H7 (cell line): ENCODE data around the gene INPP4B. TPM values are rescaled to one million over a fixed set of nuclear protein-coding genes. Genes with fewer than 3 reads are reported as not detected.

ENCODE experiments used
- DNase-seq: peaks from one replicate; pipeline ENCODE4 v3.0.0; 2012
- H3K27me3 ChIP-seq: 2 replicates; pipeline ENCODE4 v1.6.0; 2011; ENCODE audit warnings: mild to moderate bottlenecking, low read length; ENCODE audit not compliant: control insufficient read depth, insufficient read depth
- H3K36me3 ChIP-seq: replicated peaks from 2 replicates; pipeline ENCODE4 v1.5.1; 2011; ENCODE audit warnings: low read length; ENCODE audit not compliant: control insufficient read depth, insufficient read depth
- H3K4me3 ChIP-seq: 2 replicates; pipeline ENCODE4 v1.5.1; 2011; ENCODE audit warnings: low read depth, mild to moderate bottlenecking, control low read depth, low read length, moderate library complexity; ENCODE audit not compliant: insufficient read depth
- total RNA-seq: library from RNA; depleted of rRNA; stranded (reverse); fragments of >200 nt; shearing (Covaris generic); gene quantifications from 2 replicates; pipeline ENCODE4 v1.2.3, GENCODE V29; 2014

The INPP4B gene
- total RNA-seq, 1 experiment from 2014 or later, result 2.2 TPM

DNA sequence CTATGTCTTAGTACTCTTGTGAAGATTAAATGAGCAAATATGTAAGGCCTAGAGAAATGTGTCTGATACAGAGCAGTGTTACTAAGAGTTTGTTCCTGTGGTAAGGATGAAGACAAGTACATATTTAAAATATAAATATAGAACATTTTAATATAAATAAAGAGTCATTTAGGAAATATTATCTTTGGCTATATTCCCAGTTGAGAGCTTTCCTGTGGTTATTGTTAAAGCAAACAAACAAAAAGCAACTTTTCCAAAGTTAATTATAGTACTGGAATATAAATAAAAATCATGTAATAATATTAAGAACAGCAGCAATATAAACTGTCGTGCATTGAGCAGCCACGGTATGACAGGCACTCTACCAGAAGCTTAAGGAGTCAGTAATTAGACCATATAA lies 472.5 kb downstream of the INPP4B start:
- H3K27me3 ChIP-seq, result no peaks in the 10 kb centered on the region
- H3K4me3 ChIP-seq, result no peak overlapping the region
- H3K36me3 ChIP-seq, result no peaks in the 10 kb centered on the region
- no peak for DNase-seq

DNA sequence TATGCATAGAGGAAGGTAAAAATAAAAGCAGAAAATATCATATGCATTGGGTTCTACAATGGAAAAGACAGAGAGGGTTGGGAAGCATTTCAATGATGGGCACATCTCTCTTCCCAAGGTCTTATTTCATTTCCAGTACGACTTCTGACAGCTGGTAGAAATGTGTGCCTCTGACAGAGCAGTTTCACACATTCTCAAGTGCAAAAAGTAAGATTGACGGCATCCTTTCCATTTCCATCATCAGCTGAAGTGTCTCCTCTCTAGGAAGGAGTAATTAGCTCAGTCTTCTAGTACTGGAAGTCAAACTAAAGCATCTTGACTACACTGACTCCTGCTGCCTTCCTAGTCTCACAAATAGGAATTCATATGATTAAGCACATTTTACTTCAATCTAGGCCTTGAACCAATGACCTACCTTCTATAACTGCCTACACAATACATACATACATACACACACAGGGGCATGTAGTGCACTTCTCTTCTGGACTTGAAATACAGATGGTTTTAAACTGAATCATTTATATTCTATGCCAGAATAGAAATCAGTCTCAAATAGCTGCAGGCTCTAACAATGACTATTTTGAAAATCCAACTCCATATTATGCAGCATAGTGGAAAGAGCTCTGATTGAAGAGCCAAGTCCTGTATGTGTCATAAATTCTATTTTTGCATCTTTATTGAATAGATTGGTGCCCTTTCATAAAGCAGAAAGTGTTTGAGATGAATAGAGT lies 473.4 kb downstream of the INPP4B start:
- Histone ChIP-seq H3K27me3 (no peaks in the 10 kb centered on the region), H3K36me3 (no peaks in the 10 kb centered on the region), H3K4me3 (no peak overlapping the region)
- no peak for DNase-seq

DNA sequence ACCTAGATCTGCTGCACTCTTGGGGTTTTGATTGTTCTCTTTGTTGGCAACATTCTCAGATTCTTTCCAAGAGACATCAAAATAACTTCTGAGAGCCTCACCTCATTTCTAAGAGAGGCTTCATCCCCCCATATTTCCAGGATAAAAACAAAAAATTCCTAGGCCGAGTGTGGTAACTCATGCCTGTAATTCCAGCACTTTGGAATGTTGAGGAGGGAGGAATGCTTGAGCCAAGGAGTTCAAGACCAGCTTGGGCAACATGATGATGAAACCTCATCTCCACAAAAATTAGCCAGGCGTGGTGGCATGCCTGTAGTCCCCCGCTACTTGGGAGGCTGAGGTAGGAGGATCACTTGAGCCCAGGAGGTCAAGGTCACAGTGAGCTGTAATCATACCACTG lies 477.0 kb downstream of the INPP4B start:
- no peaks in the 10 kb centered on the region for H3K36me3 ChIP-seq
- no peak overlapping the region for H3K4me3 ChIP-seq
- no peaks in the 10 kb centered on the region for H3K27me3 ChIP-seq
- no peak for DNase-seq

DNA sequence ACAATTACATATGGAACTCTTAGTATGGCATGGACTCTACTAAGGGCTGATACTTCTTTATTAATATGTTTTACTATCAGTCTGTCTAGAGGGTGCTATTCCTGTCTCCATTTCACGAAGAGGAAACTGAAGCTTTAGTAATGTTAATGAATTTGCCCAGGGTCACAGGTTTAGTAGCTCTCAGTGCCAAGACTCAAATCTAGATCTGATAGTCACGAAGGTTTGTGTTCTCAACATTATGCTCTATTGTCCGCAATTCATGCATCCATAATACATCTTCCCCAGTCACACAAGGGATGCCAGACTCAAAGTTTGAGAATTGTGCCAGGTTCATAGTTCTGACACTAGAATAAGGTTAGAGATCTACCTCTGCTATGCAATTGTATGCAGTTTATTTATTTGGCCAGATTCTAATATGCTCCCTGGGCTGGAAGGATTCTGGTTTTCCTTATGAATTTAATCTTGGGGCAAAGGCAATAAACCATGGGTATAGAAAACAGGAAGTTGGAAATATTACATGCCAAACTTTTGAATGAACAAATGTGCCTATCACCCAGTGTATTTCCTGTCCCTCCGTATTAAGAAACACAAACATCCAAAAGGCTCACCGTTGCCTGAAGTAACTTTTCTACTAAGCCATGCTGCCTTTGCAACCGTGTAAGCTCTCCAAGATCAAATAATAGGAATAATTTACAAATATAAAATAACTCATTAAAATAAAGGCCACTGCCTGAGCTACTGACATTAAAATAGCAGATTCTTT lies 478.5 kb downstream of the INPP4B start:
- Histone ChIP-seq H3K36me3 (no peaks in the 10 kb centered on the region), H3K4me3 (no peak overlapping the region), H3K27me3 (no peaks in the 10 kb centered on the region)
- no peak for DNase-seq

DNA sequence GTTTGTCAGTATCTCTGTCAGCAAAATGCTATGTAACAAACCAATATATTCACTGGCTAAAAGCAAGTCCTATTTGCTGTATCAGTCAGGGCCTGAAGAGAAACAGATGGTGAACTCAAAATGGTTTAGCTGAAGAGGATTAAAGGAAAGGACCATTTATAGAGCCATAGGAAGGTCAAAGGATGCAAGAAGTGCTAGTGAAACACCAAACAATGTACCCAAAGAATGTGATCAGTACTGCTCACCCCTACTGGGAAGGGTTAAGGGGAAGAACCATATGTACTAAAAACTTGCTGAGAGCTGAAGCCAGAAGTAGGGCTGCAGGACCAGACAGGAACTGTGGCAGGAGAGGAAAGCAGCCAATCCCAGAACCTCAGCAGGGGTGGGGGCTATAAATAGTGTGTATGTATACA lies 479.3 kb downstream of the INPP4B start:
- Histone ChIP-seq H3K27me3 (no peaks in the 10 kb centered on the region), H3K36me3 (no peaks in the 10 kb centered on the region), H3K4me3 (no peak overlapping the region)
- DNase-seq, result no peak

DNA sequence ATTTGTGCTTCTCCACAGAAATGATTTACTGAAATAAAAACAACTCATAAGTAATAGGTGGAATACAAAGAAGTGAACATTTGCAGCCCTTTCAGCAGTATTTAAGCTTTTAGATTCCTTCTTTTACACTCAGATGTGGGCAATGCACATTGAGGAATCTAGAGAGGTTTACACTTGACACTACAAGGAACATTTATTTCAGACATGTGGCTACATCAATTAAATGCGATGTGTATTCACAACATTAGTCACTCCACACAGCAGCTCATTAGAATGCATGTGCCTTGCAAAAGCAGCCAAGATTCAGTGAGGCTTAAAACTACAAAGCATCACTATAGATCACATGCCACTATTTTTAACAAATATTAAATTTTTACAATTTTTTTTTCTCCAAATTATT lies 480.7 kb downstream of the INPP4B start:
- DNase-seq, result no peak
- no peaks in the 10 kb centered on the region for H3K36me3 ChIP-seq
- no peak overlapping the region for H3K4me3 ChIP-seq
- H3K27me3 ChIP-seq, result no peaks in the 10 kb centered on the region

DNA sequence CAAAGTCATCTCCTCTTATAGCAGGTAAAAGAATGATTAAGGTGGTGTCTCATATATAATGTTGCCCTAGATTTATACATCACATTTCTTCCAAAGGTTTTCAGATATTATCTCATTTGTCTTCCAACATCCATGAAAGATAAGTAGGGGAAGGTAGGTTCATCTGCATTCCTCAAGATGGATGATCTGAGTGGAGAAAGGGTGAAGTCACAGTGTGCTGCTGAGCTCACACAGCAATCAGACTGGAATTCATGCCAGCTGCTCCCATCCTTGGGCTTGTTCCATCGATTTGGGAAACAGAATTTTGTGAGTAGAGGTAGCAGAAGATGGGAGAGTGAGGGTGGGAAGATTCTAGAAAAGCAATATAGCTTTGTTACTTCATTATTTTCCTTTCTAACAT lies 482.4 kb downstream of the INPP4B start:
- Histone ChIP-seq H3K36me3 (no peaks in the 10 kb centered on the region), H3K27me3 (no peaks in the 10 kb centered on the region), H3K4me3 (no peak overlapping the region)
- DNase-seq, result no peak

DNA sequence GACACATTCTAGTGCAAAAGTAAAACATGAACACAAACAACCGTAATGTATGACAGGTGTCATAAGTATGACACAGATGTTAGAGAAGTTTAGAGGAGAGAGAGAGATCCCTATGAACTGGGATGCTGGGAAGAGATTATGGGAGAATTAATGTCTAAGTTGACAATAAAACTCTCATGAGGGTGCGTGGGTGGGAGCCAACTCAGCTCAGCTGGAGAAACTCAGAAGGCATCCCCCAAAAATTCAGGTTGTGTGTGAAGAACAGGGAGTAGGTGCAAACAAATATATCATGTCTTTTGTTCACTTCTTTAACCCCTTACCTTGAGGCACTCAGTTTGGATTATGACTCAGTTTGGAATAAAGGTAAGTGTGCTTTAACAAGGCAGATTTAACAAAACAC lies 484.1 kb downstream of the INPP4B start:
- no peak for DNase-seq
- no peaks in the 10 kb centered on the region for H3K36me3 ChIP-seq
- no peak overlapping the region for H3K4me3 ChIP-seq
- no peaks in the 10 kb centered on the region for H3K27me3 ChIP-seq

DNA sequence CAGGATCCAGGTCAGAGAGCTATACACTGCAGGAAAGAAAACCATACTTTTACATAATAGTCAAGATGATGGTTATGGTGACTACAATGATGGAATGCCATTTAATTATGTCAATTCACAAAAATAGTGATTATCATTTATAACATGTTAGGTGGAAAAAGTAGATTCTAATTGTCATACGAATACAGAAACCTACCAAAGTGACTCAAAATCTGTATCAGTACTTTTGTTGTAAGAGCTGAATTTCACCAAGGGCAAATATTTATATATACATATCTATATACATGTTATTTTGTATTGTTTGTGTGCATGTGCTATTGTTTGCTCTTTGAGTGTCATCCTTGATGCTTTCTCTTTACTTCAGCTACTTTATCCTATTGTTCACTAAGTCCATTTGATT lies 485.4 kb downstream of the INPP4B start:
- Histone ChIP-seq H3K36me3 (no peaks in the 10 kb centered on the region), H3K27me3 (no peaks in the 10 kb centered on the region)
- no peak for DNase-seq

DNA sequence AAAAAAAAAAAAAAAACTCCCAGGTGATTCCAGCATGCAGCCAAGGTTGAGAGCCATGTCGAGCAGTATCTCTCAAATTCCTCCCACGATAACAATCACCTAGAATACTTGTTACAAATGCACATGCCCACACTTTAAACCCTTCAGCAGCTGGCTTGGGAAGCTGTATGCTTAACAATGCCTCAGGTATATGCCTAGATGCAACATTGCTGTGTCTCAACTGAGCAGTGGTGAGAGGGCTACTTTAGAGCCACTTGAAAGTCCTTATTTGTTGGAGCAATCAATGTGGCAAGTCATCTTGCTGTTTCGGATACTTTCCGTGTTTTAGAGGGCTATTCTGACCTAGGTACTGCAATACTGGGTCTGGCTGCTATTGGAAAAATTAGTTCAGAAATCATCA lies 487.4 kb downstream of the INPP4B start:
- no peak for DNase-seq
- H3K27me3 ChIP-seq, result no peaks in the 10 kb centered on the region

More for the DNA sequence above, 485.4 kb downstream of the INPP4B start:
- H3K4me3 ChIP-seq, result no peak overlapping the region

DNA sequence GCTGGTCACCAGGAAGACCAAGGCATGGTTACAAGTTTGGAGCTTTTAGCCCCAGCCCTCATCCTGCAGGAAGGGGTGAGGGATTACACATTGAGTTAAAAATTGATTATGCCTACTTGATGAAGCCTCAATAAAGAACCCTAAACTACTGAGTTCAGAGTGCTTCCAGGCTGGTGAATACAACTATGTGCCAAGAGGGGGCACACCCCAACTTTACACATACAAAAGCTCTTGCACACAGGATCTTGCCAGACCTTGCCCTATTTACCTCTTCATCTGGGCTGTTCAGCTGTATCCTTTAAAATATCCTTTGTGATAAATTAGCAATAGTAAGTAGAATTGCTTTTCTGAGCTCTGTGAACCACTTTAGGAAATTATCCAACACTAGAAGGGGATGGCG lies 489.3 kb downstream of the INPP4B start:
- Histone ChIP-seq H3K27me3 (no peaks in the 10 kb centered on the region), H3K4me3 (no peak overlapping the region), H3K36me3 (no peaks in the 10 kb centered on the region)
- no peak for DNase-seq

More for the DNA sequence above, 487.4 kb downstream of the INPP4B start:
- Histone ChIP-seq H3K4me3 (no peak overlapping the region), H3K36me3 (no peaks in the 10 kb centered on the region)

DNA sequence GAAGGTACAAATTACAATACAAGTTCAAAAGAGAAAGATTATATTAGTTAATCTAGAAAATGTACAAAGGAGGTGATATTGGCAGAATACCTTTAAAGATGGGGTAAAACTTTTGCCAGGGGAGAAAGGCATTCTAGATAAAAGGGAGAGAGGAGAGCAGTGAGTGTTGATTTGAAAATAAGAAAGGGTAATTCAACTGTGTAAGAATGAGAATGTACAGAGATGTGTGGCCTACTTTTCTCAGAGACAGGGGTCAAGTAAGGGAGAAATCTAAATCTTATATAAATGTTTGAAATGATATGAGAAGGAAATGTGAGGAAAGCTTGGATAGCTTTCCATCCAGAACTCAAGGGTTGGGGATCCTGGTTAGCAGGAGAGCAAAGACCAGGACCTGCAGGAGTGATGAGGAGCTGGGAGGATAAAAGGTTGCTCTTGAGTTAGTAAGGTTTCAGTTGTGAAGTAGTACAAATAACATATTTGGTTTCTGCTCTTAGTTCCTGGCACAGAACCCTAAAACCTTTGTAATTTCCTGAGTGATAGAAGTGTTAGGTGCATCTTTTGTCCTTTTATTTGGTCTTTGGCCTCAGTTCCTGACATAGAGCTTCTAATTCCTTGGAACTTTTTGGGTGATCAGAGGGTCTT lies 489.9 kb downstream of the INPP4B start:
- no peak for DNase-seq
- H3K36me3 ChIP-seq, result no peaks in the 10 kb centered on the region
- H3K27me3 ChIP-seq, result no peaks in the 10 kb centered on the region
- no peak overlapping the region for H3K4me3 ChIP-seq

DNA sequence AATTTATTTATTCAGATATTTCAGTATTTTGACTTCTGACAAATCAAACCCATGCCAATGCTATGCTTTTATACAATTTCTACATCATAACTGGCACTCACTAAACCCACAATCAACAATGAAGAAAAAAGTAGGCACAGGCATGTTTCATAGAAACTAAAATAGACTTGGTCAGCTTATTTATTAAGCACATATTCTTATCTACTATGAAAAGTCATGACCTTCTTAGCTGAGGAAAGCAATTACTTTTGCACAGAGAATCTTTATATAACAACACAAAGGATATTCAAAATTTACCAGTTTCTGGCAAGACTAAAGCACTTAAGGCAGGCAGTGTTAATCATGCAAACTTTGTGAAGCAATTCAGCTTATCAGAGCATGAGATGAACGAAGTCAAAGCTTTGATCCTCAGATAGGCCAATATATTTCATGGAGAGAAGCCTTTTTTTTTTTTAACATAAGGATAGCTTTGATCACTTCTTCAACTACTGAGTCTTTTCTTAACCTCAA lies 490.6 kb downstream of the INPP4B start:
- Histone ChIP-seq H3K36me3 (no peaks in the 10 kb centered on the region), H3K4me3 (no peak overlapping the region), H3K27me3 (no peaks in the 10 kb centered on the region)
- no peak for DNase-seq

DNA sequence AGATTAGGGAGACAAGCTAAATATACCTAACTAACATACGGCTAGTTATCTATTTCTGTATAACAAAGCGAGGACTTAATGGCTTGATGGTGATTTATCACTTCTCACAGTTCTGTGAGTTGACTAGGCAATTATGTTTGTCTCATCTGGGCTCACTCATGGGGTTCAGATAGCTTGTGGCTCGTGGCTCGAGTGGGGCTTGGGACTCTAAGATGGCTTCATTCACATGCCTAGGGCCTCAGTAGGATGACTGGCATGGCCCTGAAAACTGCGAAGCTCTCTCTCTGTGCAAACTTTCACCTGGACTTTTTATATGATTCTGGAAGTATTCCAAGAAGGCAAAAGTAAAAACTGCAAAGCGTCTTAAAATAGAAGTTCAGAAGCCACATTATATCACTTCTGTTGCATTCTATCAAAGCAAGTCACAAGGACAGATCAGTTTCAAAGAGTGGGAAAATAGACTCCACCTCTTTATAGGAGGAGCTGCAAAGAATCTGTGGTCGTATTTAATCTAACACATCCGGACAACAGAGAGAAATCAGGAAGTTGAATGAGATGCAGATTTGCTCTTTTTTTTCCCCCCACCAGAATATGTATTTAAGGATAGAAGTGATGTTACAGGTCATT lies 491.2 kb downstream of the INPP4B start:
- Histone ChIP-seq H3K4me3 (no peak overlapping the region), H3K27me3 (no peaks in the 10 kb centered on the region), H3K36me3 (no peaks in the 10 kb centered on the region)
- no peak for DNase-seq
